WI38 (cell line): Measurements from ENCODE around the gene SHISAL1.
"Not testable (repeated sequence)": the region's sequence is repeated elsewhere in the genome, so short reads cannot be mapped to it uniquely, and the experiment has no call there.

ENCODE experiments used
- H3K4me3 ChIP-seq: 2 replicates; pipeline ENCODE4 v1.5.1; 2011; ENCODE audit warnings: low read depth, mild to moderate bottlenecking, control low read depth, low read length
- CTCF ChIP-seq: IDR thresholded peaks from 2 replicates; pipeline ENCODE4 v1.5.1; 2012; ENCODE audit warnings: low read depth, mild to moderate bottlenecking, control low read depth, low read length

The SHISAL1 gene

DNA sequence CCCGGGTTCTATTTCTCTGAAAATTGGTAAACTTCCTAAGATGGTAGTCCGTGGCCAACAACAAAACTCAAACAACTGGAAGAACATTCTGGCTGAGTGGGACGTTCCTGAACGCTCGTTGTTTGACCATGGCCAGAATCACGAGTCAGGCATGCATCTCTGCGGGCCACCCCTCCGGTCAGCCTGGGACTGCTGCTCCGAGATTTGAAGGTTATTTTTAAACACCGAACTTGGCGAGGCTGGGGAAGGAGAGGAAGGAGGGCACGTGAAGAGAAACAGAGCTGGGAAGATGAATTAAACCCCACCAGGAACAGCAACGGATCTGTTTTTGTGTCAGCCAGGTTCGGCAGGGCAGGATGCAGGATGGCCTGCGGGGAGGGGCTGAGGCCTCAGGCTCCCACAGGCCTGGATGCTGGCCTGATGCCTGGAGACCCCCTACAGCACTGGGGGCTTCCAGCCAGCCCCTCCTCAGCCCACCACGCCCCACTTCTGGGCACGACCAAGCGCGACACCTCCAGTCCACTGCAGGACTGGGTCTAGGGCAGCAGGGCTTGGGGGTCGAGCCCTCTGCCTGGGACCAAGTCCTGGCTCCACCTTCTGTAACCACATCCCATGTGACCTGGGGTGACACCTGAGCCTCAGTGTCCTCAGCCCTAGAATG is 5.1 kb downstream of the SHISAL1 start:
- no peak for TF ChIP-seq CTCF
- no peak overlapping the region for H3K4me3 ChIP-seq

DNA sequence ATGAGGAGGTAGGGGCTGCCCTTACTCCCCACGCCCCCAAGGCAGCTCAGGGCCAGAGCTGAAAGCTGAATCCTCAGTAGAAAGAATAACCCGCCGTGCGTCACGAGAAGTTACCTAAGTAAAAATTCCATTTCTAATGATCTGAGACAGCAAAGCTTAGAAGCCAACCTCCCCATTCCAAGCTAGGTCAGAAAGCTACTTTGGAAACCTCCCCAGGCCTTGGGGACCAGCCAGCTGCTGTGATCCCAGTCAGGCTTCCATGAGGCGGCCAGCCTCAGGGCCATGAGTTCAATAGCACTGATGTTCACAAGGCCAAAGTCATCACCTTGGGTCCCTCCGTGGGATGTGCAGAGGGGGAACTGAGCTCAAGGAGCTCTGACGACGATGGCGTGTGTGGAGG is 6.9 kb downstream of the SHISAL1 start:
- H3K4me3 ChIP-seq, result no peak overlapping the region
- TF ChIP-seq CTCF, result no peak

DNA sequence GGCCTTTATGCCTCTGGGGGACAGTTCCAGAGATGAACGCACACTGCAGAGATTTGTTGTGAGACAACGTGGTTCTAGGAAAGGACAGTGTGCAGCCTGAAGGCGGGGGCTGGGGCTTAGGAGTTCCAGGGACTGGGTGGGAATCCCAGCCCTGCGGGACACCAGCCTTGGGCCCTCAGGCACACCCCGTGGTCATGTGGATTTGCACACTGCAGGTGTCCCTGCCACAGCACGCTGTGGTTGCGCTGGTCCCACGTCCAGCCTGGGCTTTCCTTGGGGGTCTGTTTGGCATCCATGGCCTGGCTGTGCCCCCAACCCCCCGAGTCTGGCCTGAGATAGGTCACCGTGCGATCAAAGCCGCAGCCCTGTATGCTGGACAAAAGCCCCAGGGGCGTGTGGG is 7.3 kb downstream of the SHISAL1 start:
- TF ChIP-seq CTCF, result no peak
- no peak overlapping the region for H3K4me3 ChIP-seq

DNA sequence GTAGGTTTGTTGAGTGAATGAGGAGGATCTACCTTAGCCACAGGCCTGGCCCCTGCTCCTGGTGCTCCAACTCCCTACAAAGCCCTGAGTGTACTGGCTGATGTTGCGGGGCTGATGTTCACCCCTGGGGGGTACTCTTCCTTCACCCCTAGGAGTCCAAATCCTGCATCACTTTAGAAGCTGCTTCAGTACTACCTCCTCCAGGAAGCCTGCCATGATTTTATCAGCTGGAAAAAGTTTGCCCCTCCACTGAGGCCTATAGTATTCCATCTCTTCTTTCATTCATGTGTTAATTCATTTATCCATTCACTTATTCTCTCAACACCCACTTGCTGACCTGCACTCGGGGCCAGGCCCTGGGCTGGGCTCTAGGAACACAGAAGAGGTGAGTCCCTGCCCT is 7.8 kb downstream of the SHISAL1 start:
- no peak for TF ChIP-seq CTCF
- no peak overlapping the region for H3K4me3 ChIP-seq

GRCh38 chr22:44304354-44304753 is 8.4 kb downstream of the SHISAL1 start:
- H3K4me3 ChIP-seq, result no peak overlapping the region
- TF ChIP-seq CTCF, result no peak

- H3K4me3 ChIP-seq, result not testable (repeated sequence)
These were observed 10.4 kb downstream of the SHISAL1 start for GRCh38 chr22:44302363-44302762.

DNA sequence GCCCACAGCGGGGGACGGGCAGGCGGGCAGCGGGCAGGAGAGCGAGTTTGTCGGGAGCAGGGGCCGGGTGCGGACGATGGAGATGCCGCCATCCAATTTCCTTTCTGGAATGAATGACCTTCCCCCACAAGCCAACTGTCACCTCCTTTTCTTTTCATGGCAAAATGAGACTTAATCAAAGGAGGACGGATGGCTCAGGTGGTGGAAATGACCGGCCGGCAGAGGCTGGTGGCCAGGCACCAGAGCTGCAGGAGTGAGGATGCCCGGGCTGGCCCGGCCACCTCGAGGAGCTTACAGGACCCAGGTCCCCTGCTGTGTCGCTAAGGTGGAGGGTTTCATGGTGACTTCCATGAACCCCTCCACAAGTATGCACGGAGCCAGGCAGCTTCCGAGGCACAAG is 11.7 kb downstream of the SHISAL1 start:
- no peak overlapping the region for H3K4me3 ChIP-seq

More for the DNA sequence above, 11.7 kb downstream of the SHISAL1 start:
- no peak for TF ChIP-seq CTCF
